HG03095 (cell line): ENCODE data around the gene TDRD12.
"Not testable (repeated sequence)": the region's sequence is repeated elsewhere in the genome, so short reads cannot be mapped to it uniquely, and the experiment has no call there.

Experiments used
- ATAC-seq: cut with Tn5 transposase; IDR thresholded peaks from one replicate; pipeline ENCODE4 v1.9.1; 2021; ENCODE audit warnings: moderate library complexity; ENCODE audit not compliant: unreplicated experiment

TDRD12 gene

DNA sequence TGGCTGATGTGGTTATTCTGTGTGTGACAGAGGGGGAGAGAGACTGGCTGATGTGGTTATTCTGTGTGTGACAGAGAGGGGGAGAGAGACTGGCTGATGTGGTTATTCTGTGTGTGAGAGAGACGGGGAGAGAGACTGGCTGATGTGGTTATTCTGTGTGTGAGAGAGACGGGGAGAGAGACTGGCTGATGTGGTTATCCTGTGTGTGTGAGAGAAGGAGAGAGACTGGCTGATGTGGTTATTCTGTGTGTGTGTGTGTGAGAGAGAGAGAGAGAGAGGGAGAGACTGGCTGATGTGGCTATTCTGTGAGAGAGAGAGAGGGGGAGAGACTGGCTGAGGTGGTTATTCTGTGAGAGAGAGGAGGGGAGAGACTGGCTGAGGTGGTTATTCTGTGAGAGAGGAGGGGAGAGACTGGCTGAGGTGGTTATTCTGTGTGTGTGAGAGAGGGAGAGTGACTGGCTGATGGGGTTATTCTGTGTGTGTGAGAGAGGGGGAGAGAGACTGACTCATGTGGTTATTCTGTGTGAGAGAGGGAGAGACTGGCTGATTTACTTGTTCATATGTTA lies 27.1 kb downstream of the TDRD12 start:
- ATAC-seq = not testable (repeated sequence)

DNA sequence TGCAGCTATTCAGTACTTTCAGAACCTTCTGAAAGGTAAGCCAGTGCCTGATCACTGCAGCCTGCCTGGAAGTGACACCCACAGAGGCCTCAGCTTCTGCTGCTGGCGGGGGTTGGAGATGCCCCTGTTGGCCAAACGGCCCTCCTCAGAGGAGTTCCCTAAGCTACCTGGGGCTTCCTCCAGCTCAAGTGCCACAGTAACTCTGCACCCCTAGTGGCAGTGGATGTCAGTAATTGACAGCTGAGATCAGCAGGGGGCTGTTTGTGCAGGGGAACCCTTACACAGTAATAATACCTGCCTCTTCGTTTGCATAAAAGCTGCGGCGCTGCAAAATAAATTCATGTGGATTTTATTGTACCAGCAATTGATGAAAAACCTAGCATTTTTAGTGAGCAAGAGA lies 28.9 kb downstream of the TDRD12 start:
- no peak for ATAC-seq

DNA sequence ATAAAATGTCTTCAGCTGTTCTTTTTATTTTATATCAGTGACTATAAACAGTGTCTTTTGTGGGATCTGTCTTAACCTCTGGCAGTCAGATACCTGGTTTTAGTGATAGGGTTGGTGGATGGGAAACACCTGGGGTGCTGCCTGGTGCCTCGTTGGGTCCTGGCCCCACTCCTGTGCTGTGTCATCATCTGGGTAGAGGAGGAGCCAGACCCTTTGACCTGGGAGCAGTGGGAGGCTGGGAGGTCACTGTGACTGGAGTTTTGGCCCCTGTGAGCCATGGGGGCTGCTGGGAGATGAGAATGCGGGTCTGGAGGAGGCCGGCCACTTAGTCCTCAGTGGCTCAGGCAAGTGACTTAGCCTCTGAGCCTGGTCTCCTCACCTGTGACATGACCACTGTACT lies 29.4 kb downstream of the TDRD12 start:
- no peak for ATAC-seq

DNA sequence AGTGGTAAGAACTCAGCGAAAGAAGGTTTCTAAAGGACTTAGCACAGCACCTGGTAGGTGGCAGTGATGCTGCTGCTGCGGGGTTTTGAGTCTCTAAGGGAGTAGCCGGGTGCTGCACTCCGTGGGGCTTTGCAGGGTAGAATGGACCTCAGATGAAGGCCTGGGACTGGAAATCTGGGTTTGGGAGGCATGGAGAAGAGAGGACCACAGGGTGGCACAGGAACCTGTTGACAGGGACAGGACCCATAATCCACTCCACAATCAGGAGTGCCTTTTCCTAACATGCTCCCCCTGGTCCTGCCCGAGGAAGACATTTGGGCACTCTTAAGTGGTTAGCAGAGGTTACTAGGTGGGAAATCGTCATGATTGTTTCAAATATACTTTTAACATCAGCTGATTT lies 29.8 kb downstream of the TDRD12 start:
- ATAC-seq = no peak

DNA sequence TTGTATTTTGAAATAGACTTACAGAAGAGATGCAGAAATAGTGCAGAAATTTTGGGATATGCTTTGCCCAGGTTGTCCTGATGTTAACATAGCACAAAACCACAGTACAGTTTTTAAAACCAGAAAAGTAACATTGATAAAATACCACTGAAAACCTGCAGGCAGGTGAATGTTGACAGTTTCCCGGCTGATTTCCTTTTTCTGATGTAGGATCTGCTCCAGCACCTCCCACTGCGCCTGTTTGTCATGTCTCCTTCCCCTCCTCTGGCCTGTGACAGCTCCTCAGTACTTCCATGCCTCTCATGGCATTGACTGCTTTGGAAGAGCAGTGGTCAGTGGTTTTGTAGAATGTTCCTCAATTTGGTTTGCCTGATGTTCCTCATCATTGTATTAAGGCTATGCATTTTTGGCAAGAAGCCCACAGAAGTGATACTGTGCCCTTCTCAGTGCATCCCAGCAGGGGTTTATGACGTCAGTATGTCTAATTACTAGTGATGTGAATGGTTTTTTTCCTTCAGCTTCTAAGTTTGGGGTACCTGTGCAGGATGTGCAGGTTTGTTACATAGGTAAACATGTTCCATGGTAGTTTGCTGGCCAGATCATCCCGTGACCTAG lies 31.0 kb downstream of the TDRD12 start:
- no peak for ATAC-seq

DNA sequence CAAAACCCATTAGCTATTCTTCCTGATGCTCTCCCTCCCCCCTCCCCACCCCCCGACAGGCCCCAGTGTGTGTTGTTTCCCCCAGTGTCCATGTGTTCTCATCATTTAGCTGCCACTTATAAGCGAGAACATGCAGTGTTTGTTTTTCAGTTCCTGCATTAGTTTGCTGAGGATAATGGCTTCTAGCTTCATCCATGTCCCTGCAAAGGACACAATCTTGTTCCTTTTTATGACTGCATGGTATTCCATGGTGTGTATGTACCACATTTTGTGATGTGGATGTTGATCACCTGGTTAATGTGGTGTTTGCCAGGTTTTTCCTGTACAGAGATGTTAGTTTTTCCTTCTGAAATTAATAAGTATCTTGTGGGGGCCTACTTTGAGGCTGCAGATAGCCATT lies 31.5 kb downstream of the TDRD12 start:
- no peak for ATAC-seq

DNA sequence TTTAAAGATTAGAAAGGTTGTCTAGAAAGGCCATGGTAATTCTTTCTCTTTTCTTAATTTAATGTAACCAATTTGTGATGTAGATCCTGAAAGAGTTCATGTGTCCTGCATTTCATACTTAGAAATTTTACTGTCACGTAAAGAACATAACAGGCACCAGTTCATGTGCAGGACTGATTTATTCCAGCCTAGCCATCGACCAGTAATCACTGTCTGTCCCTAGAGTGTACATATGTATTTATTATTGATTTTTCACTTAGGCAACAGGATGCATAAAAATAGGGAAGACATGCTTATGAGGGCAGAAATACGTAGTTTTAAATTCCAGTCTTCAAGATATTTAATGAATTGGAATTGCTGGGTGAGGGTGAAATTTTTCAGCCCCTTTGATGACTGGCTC lies 37.6 kb downstream of the TDRD12 start:
- ATAC-seq = no peak

DNA sequence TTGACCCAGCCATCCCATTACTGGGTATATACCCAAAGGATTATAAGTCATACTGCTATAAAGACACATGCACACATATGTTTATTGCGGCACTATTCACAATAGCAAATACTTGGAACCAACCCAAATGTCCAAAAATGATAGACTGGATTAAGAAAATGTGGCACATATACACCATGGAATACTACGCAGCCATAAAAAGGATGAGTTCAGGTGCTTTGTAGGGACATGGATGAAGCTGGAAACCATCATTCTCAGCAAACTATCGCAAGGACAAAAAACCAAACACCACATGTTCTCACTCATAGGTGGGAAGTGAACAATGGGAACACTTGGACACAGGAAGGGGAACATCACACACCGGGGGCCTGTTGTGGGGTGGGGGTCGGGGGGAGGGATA lies 45.8 kb downstream of the TDRD12 start:
- ATAC-seq = not testable (repeated sequence)

DNA sequence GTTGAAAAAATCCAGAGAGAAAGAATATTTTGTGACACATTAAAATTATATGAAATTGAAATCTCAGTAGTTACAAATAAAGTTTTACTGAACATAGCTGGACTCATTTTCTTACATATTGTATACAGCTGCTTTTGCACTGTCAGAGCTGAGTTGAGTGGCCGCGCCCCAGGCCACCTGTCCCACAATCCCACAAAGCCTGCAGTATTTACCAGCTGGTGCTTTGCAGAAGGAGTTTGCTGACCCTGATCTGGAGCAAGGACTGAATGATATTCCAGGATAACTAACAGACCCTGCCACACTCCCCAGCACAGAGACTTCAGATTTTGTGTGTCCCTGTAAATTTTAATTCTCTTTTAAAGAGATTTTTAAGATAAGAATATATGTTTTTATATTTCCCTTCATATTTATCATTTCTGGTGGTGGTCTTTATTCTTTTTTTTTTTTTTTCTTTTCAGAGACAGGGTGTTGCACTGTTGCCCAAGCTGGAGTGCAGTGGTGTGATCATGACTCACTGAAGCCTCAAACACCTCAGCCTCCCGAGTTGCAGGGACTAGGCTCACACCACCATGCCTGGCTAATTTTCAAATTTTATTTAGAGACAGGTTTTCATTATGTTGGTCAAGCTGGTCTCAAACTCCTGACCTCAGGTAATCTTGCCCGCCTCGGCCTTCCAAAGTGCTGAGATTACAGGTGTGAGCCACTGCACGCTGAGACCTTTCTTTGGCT lies 48.5 kb downstream of the TDRD12 start:
- no peak for ATAC-seq

DNA sequence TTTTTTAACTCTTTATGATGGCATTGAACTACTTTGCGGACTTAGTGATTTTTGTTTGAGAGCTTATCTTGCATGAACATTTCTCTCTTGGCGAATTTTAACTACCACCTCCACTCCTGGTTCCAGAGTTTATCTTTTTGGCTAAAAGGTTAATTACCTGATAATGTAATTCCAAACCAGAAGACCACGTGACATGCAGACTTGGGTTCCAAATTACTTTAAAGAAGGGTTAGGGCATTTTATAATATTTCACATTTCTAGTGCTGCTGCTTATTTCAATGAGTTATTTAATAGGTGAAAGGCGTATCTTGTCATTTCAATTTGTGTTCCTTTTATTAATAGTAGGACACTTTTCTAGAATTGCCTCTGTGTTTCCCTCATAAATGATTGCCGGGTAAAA lies 52.0 kb downstream of the TDRD12 start:
- ATAC-seq = no peak

DNA sequence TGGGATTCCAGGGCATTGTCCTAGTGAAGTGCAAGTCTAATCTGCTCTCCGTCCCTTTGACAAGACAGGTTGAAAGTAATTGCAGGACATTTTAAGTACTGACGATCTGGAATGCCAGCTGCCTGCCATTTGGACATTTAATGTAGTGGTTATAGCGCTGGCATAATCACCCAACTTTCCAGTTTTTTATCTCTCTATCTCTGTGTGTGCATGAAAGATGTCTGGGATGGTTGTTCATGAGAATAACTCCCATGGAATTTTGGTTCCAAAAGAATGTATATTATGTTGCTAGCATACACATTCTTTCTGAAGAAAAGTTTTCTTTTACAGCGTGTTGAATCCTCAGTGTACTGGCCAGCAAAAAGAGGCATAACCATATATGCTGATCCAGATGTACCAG lies 53.6 kb downstream of the TDRD12 start:
- ATAC-seq = no peak

DNA sequence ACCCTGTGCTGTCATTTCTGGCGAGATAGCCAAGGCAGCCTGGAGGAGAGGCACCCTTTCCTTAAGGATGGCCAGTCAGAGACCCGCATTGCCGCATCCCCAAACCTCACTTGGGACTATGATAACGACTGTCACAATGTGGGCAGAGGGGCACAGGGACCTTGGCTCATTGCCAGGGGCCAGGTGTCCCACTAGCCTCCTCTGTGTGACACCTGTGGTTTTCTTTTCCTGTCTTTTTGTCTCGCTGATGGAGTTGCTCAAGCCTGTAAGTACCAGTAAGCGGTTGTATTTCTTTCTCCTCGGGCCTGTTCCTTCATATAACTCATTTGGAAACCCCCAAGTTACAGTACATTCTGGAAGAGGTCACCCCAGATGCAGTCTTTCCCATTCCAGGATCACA lies 59.5 kb downstream of the TDRD12 start:
- ATAC-seq = no peak

DNA sequence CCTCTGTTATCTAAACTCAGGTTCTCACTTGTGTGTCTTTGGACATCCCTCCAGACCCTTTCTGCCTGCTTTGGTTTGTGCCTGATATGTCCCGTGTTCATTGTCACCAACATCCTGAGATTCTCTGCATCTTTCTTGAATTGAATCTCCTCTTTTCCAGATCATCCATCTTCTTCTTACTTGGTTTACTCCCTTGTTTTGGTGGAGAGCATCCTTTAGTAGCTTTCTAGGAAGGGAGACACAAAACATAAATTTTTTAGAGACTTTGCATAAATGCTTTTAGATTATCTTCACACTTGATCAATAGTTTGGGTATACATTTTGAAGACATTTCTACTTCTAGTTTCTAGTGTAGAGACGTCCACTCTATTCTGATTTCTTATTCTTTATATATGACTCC lies 61.7 kb downstream of the TDRD12 start:
- ATAC-seq = no peak

DNA sequence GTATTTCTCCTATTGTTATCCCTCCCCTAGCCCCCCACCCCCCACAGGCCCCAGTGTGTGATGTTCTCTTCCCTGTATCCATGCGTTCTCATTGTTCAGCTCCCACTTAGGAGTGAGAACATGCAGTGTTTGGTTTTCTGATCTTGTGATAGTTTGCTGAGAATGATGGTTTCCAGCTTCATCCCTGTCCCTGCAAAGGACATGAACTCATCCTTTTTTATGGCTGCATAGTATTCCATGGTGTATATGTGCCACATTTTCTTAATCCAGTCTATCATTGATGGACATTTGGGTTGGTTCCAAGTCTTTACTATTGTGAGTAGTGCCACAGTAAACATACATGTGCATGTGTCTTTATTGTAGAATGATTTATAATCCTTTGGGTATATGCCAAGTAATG lies 62.5 kb downstream of the TDRD12 start:
- ATAC-seq = not testable (repeated sequence)

DNA sequence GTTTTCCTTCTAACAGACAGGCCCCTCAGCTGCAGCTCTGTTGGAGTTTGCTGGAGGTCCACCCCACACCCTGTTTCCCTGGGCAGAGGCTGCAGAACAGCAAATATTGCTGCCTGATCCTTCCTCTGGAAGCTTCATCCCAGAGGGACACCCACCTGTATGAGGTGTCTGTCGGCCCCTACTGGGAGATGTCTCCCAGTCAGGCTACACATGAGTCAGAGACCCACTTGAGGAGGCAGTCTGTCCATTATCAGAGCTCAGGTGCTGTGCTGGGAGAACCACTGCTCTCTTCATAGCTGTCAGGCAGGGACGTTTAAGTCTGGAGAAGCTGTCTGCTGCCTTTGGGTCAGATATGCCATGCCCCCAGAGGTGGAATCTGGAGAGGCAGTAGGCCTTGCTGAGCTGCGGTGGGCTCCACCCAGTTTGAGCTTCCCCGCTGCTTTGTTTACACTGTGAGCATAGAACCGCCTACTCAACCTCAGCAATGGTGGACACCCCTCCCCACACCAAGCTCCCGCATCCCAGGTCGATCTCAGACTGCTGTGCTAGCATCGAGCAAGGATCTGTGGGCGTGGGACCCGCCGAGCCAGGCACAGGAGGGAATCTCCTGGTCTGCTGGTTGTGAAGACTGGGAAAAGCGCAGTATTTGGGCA lies 67.7 kb downstream of the TDRD12 start:
- ATAC-seq = not testable (repeated sequence)

DNA sequence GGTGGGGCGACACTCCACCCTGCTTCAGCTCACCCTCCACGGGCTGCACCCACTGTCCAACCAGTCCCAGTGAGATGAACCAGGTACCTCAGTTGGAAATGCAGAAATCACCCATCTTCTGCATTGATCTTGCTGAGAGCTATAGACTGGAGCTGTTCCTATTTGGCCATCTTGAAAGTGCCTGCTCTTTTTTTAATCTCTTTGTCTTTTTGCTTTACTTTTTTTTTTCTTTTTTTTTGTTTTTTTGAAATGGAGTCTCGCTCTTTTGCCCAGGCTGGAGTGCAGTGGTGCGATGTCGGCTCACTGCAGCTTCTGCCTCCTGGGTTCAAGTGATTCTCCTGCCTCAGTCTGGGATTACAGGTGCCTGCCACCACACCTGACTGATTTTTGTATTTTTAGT lies 68.3 kb downstream of the TDRD12 start:
- ATAC-seq = not testable (repeated sequence)

DNA sequence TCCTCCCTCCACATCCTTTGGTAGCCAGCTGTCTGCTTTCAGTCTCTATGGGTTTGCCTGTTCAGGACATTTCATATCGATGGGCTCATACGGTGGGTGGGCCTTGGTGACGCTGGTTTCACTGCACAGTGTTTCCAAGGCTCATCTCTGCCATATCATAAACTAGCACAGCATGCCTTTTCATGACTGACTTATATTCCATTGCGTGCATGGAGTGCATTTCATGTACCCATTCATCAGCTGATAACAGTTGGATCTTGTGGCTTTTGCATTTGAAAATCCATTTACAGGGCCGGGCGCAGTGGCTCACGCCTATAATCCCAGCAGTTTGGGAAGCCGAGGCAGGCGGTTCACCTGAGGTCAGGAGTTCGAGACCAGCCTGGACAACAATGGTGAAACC lies 69.9 kb downstream of the TDRD12 start:
- no peak for ATAC-seq

DNA sequence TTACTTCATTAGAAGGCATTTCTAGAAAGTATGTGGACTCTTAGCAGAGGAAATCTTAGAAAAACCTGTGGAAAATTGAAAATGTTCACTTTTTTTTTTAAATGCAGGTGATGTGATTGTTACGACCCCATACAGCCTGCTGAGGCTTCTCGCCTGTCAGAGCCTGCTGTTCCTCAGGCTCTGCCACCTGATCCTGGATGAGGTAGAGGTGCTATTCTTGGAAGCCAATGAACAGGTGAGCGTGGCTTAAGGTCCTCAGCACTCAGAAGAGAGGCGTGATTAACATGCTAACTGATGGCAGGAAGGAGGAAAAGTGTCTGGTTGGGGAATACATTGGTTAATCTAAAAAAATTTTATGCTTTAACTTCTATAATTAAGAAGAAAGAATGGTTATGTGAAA lies 78.6 kb downstream of the TDRD12 start:
- no peak for ATAC-seq

DNA sequence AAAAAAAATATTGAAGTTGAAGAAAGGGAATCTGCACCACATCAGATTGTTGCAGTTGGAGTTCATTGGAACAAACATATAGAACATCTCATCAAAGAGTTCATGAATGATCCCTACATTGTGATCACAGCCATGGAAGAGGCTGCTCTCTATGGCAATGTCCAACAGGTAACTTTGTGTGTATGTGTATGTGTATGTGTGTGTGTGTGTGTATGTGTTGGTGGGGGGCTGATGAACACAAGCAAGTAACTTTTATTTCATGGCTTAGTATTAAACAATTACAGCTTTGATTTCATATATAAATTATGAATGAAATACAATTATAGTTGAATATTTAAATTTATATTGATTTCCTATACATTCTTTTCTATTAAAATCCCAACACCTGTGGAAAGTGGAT lies 80.6 kb downstream of the TDRD12 start:
- no peak for ATAC-seq

DNA sequence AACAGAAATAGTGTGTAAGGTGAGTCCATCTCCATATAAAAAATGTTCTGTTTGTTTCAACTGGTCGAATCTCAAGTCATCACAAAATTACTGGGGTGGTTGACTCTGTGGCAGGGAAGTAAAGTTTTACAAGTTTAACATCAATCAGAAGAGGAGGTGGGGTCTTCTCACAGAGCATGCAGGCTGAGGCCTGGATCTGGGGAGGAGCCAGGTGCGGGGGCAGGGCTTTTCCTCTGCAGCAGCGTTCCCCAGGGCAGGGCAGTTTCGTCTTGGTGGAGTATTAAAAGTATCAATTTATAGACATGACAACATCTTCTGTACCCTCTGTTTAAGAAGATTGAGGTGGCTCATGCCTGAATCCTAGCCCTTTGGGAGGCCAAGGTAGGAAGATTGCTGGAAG lies 81.2 kb downstream of the TDRD12 start:
- no peak for ATAC-seq

DNA sequence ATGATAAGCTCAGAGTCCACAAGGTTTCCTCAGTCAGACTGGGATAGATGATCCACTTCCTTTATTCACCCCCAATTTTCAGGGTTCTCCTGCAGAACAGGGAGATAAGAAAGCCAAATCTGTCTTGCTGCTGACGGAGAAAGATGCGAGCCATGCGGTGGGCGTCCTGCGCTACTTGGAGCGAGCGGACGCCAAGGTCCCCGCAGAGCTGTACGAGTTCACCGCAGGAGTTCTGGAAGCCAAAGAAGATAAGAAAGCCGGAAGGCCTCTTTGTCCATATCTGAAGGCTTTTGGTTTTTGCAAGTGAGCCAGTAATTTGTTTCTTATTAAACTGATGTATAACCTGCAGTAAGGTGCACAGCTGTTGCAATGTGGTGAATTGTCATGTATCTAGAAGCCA lies 83.3 kb downstream of the TDRD12 start:
- ATAC-seq = no peak

DNA sequence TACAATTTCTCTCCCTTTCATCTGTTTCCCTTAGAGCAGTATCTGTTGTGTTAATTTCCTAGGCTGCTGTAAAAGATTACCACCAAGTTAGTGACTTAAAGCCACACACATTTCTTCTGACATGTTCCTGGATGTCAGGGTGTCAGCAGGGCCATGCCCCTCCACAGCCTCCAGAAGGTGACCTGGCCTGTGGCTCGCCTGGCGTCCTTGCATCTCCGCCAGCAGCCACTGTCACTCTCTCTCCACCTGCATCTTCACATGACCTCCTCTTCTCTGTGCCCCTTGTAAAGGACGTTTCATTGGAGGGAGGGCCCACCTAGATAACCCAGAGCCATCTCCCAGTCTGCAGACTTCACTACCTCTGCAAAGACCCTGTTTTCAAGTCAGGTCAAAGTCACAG lies 88.7 kb downstream of the TDRD12 start:
- no peak for ATAC-seq
